DOHH2 (cell line): ENCODE results near the gene BTBD6.

Source experiments
- H3F3A ChIP-seq: fragments of 200-600 bp; sonication (generic), shearing (Covaris generic); 2 replicates; pipeline ENCODE4 v1.6.0; 2016; ENCODE audit warnings: antibody characterized with exemption, mild to moderate bottlenecking; ENCODE audit not compliant: control insufficient read depth, insufficient read depth
- H3K27ac ChIP-seq: fragments of 200-600 bp; sonication (generic); 2 replicates; pipeline ENCODE4 v1.5.1; 2014; ENCODE audit warnings: low read depth, mild to moderate bottlenecking, low read length, moderate library complexity
- H3K27me3 ChIP-seq: fragments of 200-600 bp; sonication (generic); 2 replicates; pipeline ENCODE4 v1.6.1; 2014; ENCODE audit warnings: mild to moderate bottlenecking, low read length, mixed read lengths; ENCODE audit not compliant: control insufficient read depth
- H3K36me3 ChIP-seq: fragments of 200-600 bp; sonication (generic); 2 replicates; pipeline ENCODE4 v1.6.1; 2014; ENCODE audit warnings: mild to moderate bottlenecking, low read length, moderate library complexity, mixed read lengths; ENCODE audit not compliant: control insufficient read depth
- H3K4me1 ChIP-seq: fragments of 200-600 bp; sonication (generic); 2 replicates; pipeline ENCODE4 v1.6.1; 2014; ENCODE audit warnings: mild to moderate bottlenecking, low read length, mixed read lengths; ENCODE audit not compliant: control insufficient read depth
- H3K4me2 ChIP-seq: fragments of 200-600 bp; sonication (generic); 2 replicates; pipeline ENCODE4 v1.6.0; 2014; ENCODE audit warnings: mild to moderate bottlenecking, low read length, moderate library complexity
- H3K4me3 ChIP-seq: fragments of 200-600 bp; sonication (generic); 2 replicates; pipeline ENCODE4 v1.5.1; 2014; ENCODE audit warnings: mild to moderate bottlenecking, low read length, mixed read lengths
- H3K79me2 ChIP-seq: fragments of 200-600 bp; sonication (generic); 2 replicates; pipeline ENCODE4 v1.6.1; 2014; ENCODE audit warnings: mild to moderate bottlenecking, low read length, mixed read lengths; ENCODE audit not compliant: control insufficient read depth
- H3K9me2 ChIP-seq: fragments of 200-600 bp; sonication (generic); replicated peaks from 2 replicates; pipeline ENCODE4 v1.6.1; 2014; ENCODE audit warnings: mild to moderate bottlenecking, low read length, mixed read lengths; ENCODE audit not compliant: control insufficient read depth
- H3K9me3 ChIP-seq: fragments of 200-600 bp; sonication (generic); 2 replicates; pipeline ENCODE4 v1.6.1; 2014; ENCODE audit warnings: antibody characterized with exemption, low read length, mixed read lengths; ENCODE audit not compliant: control insufficient read depth, insufficient read depth
- H4K20me1 ChIP-seq: fragments of 200-600 bp; sonication (generic); 2 replicates; pipeline ENCODE4 v1.6.0; 2014; ENCODE audit warnings: low read depth, mild to moderate bottlenecking, antibody characterized with exemption, low read length, moderate library complexity; ENCODE audit not compliant: control insufficient read depth, insufficient read depth
- EZH2phosphoT487 ChIP-seq: fragments of 200-600 bp; sonication (generic); IDR thresholded peaks from 2 replicates; pipeline ENCODE4 v1.6.1; 2017; ENCODE audit warnings: borderline replicate concordance, mild to moderate bottlenecking, antibody characterized with exemption, low read length, moderate library complexity, mixed read lengths
- TF ChIP-seq, protein P1 (sequence below): fragments of 200-600 bp; sonication (generic); IDR thresholded peaks from one replicate; pipeline ENCODE4 v1.5.1; 2014; ENCODE audit warnings: antibody characterized with exemption, mild to moderate bottlenecking, low read depth, low read length; ENCODE audit not compliant: poor library complexity, severe bottlenecking

Gene BTBD6

GRCh38 chr14:105224845-105225570 lies 23.3 kb upstream of the BTBD6 start:
- no peak overlapping the region for H3K4me2 ChIP-seq
- H3F3A ChIP-seq: no peaks in the 10 kb centered on the region
- TF ChIP-seq EZH2phosphoT487: no peak
- TF ChIP-seq, protein P1, sequence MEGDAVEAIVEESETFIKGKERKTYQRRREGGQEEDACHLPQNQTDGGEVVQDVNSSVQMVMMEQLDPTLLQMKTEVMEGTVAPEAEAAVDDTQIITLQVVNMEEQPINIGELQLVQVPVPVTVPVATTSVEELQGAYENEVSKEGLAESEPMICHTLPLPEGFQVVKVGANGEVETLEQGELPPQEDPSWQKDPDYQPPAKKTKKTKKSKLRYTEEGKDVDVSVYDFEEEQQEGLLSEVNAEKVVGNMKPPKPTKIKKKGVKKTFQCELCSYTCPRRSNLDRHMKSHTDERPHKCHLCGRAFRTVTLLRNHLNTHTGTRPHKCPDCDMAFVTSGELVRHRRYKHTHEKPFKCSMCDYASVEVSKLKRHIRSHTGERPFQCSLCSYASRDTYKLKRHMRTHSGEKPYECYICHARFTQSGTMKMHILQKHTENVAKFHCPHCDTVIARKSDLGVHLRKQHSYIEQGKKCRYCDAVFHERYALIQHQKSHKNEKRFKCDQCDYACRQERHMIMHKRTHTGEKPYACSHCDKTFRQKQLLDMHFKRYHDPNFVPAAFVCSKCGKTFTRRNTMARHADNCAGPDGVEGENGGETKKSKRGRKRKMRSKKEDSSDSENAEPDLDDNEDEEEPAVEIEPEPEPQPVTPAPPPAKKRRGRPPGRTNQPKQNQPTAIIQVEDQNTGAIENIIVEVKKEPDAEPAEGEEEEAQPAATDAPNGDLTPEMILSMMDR: no peak
- no peaks in the 10 kb centered on the region for H3K9me2 ChIP-seq
- no peaks in the 10 kb centered on the region for H4K20me1 ChIP-seq
- no peaks in the 10 kb centered on the region for H3K27me3 ChIP-seq
- no peaks in the 10 kb centered on the region for H3K4me1 ChIP-seq
- H3K4me3 ChIP-seq: no peak overlapping the region
- no peak overlapping the region for H3K27ac ChIP-seq
- no peaks in the 10 kb centered on the region for H3K79me2 ChIP-seq
- no peaks in the 10 kb centered on the region for H3K9me3 ChIP-seq
- peaks cover 8% of the 10 kb centered on the region for H3K36me3 ChIP-seq

DNA sequence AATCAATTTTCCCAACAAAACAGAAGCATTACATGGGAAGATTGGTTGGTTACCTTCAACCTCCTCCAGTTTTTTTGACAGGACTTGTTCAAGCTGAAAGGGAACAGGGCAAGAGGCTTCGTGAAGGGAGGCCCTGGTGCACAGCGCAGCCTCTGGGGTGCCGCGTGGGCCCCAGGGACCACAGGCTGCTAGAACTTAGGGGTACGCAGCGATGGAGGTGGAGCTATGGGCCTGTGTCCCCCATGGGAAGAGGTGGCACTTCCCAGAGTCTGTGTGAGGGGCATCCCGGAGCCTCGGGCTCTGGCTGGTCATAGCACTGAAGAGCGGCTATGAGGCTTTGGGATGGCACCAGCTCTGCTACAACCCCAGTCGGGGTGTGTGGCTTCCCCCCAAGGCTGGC lies 22.1 kb upstream of the BTBD6 start:
- Histone ChIP-seq H3K36me3 (peaks cover 8% of the 10 kb centered on the region), H3K9me3 (no peaks in the 10 kb centered on the region), H3K79me2 (no peaks in the 10 kb centered on the region), H3K4me3 (no peak overlapping the region), H3F3A (no peaks in the 10 kb centered on the region), H3K9me2 (no peaks in the 10 kb centered on the region), H3K27me3 (no peaks in the 10 kb centered on the region), H3K4me1 (no peaks in the 10 kb centered on the region), H3K4me2 (no peak overlapping the region), H4K20me1 (no peaks in the 10 kb centered on the region), H3K27ac (no peak overlapping the region)
- TF ChIP-seq EZH2phosphoT487: no peak
- TF ChIP-seq, protein P1: no peak

GRCh38 chr14:105227346-105227745 lies 21.0 kb upstream of the BTBD6 start:
- Histone ChIP-seq H3K4me3 (no peak overlapping the region), H3K79me2 (peaks cover 3% of the 10 kb centered on the region; the same call in 1 of the 2 replicates), H3K9me3 (no peaks in the 10 kb centered on the region; the same call in 1 of the 2 replicates), H4K20me1 (no peaks in the 10 kb centered on the region), H3K36me3 (peaks cover 8% of the 10 kb centered on the region), H3K9me2 (no peaks in the 10 kb centered on the region), H3K4me1 (no peaks in the 10 kb centered on the region), H3F3A (no peaks in the 10 kb centered on the region), H3K4me2 (no peak overlapping the region), H3K27me3 (no peaks in the 10 kb centered on the region), H3K27ac (no peak overlapping the region)
- TF ChIP-seq EZH2phosphoT487: no peak
- TF ChIP-seq, protein P1: no peak
